Measurements from ENCODE around the gene PPEF1. TPM values are rescaled to one million over a fixed set of nuclear protein-coding genes. Genes with fewer than 3 reads are reported as not detected.
"Not testable (repeated sequence)": the region's sequence is repeated elsewhere in the genome, so short reads cannot be mapped to it uniquely, and the experiment has no call there.

The PPEF1 gene
- total RNA-seq, 4 donors from 2014 or later: 0.89 to 1.3 TPM; not detected in 2

DNA sequence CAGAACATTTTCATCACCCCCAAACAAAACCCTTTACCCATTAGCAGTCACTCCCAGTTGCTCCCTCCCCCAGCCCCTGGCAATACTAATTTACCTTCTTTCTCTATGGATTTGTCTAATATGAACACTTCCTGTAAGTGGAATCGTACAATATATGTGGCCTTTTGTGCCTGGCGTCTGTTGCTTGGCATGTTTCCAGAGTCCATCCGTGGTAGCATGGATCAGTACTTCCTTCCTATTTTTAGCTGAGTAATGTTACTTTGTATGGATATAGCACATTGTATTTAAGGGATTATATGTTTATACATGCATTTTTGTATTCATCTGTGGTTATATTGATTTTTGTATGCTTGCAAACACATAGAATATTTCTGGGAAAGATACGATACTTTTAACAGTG, 48.2 kb downstream of the PPEF1 start:
- no peaks in the 10 kb centered on the region for H3K27me3 ChIP-seq
- no peaks in the 10 kb centered on the region for H3K9me3 ChIP-seq
- no peak for ATAC-seq
- no peak overlapping the region for H3K27ac ChIP-seq
- no peaks in the 10 kb centered on the region for H3K36me3 ChIP-seq
- TF ChIP-seq EP300 (IDR thresholded peaks at IDR 0.05) (no peak), POLR2A (IDR thresholded peaks at IDR 0.05) (no peak), POLR2AphosphoS5 (IDR thresholded peaks at IDR 0.05) (no peak)
- TF ChIP-seq, protein P1, sequence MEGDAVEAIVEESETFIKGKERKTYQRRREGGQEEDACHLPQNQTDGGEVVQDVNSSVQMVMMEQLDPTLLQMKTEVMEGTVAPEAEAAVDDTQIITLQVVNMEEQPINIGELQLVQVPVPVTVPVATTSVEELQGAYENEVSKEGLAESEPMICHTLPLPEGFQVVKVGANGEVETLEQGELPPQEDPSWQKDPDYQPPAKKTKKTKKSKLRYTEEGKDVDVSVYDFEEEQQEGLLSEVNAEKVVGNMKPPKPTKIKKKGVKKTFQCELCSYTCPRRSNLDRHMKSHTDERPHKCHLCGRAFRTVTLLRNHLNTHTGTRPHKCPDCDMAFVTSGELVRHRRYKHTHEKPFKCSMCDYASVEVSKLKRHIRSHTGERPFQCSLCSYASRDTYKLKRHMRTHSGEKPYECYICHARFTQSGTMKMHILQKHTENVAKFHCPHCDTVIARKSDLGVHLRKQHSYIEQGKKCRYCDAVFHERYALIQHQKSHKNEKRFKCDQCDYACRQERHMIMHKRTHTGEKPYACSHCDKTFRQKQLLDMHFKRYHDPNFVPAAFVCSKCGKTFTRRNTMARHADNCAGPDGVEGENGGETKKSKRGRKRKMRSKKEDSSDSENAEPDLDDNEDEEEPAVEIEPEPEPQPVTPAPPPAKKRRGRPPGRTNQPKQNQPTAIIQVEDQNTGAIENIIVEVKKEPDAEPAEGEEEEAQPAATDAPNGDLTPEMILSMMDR (IDR thresholded peaks at IDR 0.05): no peak
- no peaks in the 10 kb centered on the region for H3K4me1 ChIP-seq
- WGBS, 2 donors (ENCODE audit: low coverage in 1 of 2): 32 to 48% methylated on average over 4 of the region's 4 CpGs
- H3K4me3 ChIP-seq: no peak overlapping the region

DNA sequence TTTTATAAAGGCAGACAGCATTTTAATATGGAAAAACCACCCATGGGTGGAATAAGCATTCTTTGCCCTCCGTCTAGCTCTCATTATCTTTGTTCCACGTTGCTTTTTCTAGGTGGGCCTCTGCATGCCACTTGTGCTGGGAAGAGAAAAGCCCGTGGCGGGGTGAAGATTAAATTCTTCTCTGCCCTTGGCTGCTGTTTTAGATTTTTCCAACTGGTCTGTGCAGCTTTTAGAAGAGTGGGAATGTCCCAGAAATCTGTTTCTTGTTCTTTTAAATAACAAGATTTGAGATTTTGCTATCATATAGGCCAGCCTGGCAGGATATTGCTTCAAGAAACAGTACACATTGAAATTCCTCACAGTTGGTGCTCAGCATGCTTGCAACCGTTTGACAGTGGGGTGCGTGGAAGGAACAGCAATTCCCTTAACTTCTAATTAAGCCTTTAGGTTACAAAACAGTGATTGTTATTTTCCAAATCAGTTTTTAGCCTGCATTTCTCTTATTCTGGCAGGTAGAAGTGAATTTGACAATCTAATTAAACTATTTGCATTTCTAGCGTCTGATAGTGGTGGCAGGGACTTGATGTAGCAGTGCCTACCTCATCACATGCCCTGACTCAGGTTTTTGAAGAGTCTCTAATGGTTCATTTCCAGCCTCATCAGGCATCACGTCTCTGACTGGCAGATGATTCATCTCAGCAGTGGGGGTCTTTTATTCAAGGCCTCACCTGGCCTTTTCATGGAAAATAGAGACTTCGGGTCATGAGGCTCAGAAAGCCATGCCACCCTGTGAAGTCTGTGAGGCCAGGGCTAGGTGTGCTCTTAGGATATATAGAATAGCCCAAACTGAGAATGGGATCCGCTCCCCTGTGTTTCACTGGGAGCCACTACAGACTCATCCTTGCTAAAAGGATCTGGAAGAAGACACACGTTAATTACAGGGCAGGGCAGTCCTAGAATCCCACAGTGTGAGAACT, 50.8 kb downstream of the PPEF1 start:
- no peak for ATAC-seq
- H3K27ac ChIP-seq: no peak overlapping the region
- H3K4me3 ChIP-seq: no peak overlapping the region
- no peak for TF ChIP-seq POLR2AphosphoS5 (IDR thresholded peaks at IDR 0.05)
- no peak for TF ChIP-seq POLR2A (IDR thresholded peaks at IDR 0.05)
- no peak for TF ChIP-seq EP300 (IDR thresholded peaks at IDR 0.05)
- TF ChIP-seq, protein P1 (IDR thresholded peaks at IDR 0.05): no peak
- no peaks in the 10 kb centered on the region for H3K27me3 ChIP-seq
- WGBS, 2 donors (ENCODE audit: low coverage in 1 of 2): 60 to 74% methylated on average over 7 to 8 of the region's 11 CpGs
- no peaks in the 10 kb centered on the region for H3K9me3 ChIP-seq
- H3K4me1 ChIP-seq: no peaks in the 10 kb centered on the region
- H3K36me3 ChIP-seq: no peaks in the 10 kb centered on the region

DNA sequence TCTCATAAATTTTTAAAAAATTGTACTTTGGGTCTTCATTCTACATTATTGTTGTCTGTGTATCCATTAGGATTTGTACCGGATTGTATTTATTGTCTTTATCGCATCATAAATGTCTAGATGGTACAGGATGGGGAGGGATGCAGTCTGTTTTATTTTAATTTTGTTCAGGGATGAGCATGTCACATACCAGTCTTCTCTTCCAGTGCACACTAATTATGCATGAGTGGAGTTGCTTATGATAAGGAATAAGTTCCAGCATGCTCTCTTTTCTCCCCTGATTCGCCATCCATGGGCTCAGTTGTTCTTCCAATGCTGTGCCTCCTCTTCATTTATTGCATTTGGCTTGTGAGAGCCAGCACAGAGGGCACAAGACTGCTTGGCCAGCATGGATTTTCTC, 54.3 kb downstream of the PPEF1 start:
- Histone ChIP-seq H3K36me3 (no peaks in the 10 kb centered on the region), H3K27me3 (no peaks in the 10 kb centered on the region), H3K27ac (no peak overlapping the region), H3K9me3 (no peaks in the 10 kb centered on the region), H3K4me3 (no peak overlapping the region), H3K4me1 (no peaks in the 10 kb centered on the region)
- TF ChIP-seq, protein P1 (IDR thresholded peaks at IDR 0.05): no peak
- TF ChIP-seq POLR2A (IDR thresholded peaks at IDR 0.05): no peak
- TF ChIP-seq POLR2AphosphoS5 (IDR thresholded peaks at IDR 0.05): no peak
- no peak for TF ChIP-seq EP300 (IDR thresholded peaks at IDR 0.05)
- ATAC-seq: no peak
- WGBS, 2 donors (ENCODE audit: low coverage in 1 of 2): 76 to 100% methylated on average over 3 of the region's 3 CpGs

DNA sequence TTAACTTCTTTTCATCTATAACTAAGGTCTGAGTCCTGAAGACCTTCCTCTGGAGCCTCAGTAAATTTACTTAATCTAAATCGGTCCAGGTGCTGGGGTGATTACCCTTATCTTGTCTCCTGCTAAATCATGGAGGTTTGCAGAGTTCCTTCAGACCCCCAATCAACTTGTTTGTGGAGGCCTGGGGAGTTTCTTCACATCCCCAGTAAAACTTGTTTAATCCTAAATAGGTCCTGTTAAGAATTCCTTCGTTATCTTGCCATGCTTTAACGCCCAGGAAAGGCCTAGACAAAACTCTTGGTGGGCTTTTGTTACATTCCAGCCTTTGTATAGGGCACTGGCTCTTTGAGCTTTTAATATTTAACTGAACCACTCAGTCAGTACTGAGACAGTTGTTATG, 55.7 kb downstream of the PPEF1 start:
- H3K36me3 ChIP-seq, H3K27ac ChIP-seq, H3K4me3 ChIP-seq, H3K27me3 ChIP-seq, H3K4me1 ChIP-seq, H3K9me3 ChIP-seq, ATAC-seq: not testable (repeated sequence)
- WGBS, 2 donors (ENCODE audit: low coverage in 1 of 2): 76 to 92% methylated on average over 3 of the region's 3 CpGs

DNA sequence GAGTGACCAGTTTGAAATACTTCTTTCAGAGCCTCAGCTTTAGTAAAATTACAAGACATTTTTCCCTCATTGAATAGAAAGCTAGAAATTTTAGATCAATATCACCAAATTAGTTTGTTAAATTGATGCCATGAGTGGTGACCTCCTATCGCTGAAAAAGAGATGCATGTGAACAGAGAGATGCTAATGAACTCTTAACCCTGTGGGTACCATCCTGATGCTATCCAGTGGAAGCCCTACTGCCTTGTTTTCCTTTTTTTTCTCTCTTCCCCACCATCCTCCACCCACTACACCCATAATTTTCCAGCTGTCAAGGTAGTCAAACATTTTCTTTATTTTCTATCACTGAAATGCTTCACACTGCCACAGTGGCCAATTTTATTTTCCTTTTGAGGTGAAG, 61.9 kb downstream of the PPEF1 start:
- 50% methylated on average over 1 of the region's 1 CpG for WGBS, 2 donors (ENCODE audit: low coverage in 1 of 2)
- H3K27ac ChIP-seq: no peak overlapping the region
- TF ChIP-seq, protein P1 (IDR thresholded peaks at IDR 0.05): no peak
- TF ChIP-seq POLR2A (IDR thresholded peaks at IDR 0.05) (no peak), POLR2AphosphoS5 (IDR thresholded peaks at IDR 0.05) (no peak), EP300 (IDR thresholded peaks at IDR 0.05) (no peak)

More for the DNA sequence above, 61.9 kb downstream of the PPEF1 start:
- Histone ChIP-seq H3K9me3 (no peaks in the 10 kb centered on the region), H3K4me3 (no peak overlapping the region), H3K36me3 (no peaks in the 10 kb centered on the region), H3K27me3 (no peaks in the 10 kb centered on the region), H3K4me1 (no peaks in the 10 kb centered on the region)
- no peak for ATAC-seq

All from gastroesophageal sphincter (tissue), 4 donors.